H1 (cell line): ENCODE data around the gene RASSF10. TPM values are rescaled to one million over a fixed set of nuclear protein-coding genes. Genes with fewer than 3 reads are reported as not detected.

Source experiments
- NRF1 ChIP-seq: IDR thresholded peaks from 2 replicates; pipeline ENCODE4 v1.6.1; 2011; ENCODE audit warnings: mild to moderate bottlenecking, low read depth, low read length, improper control_type of control experiment
- PHF8 ChIP-seq: fragments of 200-600 bp; sonication (generic); conservative IDR thresholded peaks from 2 replicates; pipeline ENCODE4 v1.7.1; 2012; ENCODE audit warnings: low read depth, mild to moderate bottlenecking, inconsistent platforms, low read length, moderate library complexity
- TEAD4 ChIP-seq: IDR thresholded peaks from 2 replicates; pipeline ENCODE4 v1.6.1; 2012; ENCODE audit warnings: low read depth, low read length, inconsistent platforms, mixed read lengths
- polyA plus RNA-seq, 7 experiments: library from polyadenylated mRNA; depleted of rRNA in 3 of 7; stranded (reverse) in 5 of 7; unstranded in 2 of 7; fragments of >200 nt in 5 of 7; fragments of 200-250 nt in 2 of 7; gene quantifications; 1 replicate in 5 of 7; 2 replicates in 1 of 7; 4 replicates in 1 of 7; pipeline versions ENCODE4 v1.2.1 to v1.2.3, GENCODE V29; 2011 to 2013; ENCODE audit warnings: missing spikeins in 2 of 7, mixed read lengths in 2 of 7
- total RNA-seq: library from RNA; stranded (reverse); fragmentation: NEBNext Ultra II Directional; extraction: Animal tissue kit (Norgen Biotek cat#: 25700); gene quantifications from 2 replicates; pipeline ENCODE4 v1.2.1, GENCODE V29; 2021
- TF ChIP-seq, protein P1 (sequence below): IDR thresholded peaks from 2 replicates; pipeline ENCODE4 v1.6.1; 2012; ENCODE audit warnings: low read length, inconsistent platforms

RASSF10 gene
- total and polyA plus RNA-seq, 2 of the 8 experiments (the other 6 are each of a cell fraction or from before 2014, with no cell fraction given), result 0.51 to 1.8 TPM

DNA sequence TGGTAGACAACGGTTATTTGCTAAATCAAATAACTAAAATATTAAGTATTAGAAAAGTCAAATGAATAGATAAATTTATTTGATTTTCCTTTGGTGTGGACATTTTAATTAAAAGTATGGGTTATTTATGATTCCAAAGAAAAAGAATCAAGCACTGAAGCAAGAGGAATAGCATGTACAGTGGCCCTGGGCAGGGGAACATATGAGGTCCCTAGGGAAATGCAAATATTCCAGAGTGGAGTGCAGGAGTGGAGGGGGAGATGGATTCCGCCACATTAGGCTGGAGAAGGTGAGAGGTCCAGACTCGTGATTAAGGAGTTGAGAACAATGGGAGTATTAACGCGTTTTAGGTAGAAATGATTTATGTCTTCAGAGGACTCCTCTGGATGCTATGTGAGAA lies 30.0 kb downstream of the RASSF10 start (continued):
- TF ChIP-seq, protein P1, sequence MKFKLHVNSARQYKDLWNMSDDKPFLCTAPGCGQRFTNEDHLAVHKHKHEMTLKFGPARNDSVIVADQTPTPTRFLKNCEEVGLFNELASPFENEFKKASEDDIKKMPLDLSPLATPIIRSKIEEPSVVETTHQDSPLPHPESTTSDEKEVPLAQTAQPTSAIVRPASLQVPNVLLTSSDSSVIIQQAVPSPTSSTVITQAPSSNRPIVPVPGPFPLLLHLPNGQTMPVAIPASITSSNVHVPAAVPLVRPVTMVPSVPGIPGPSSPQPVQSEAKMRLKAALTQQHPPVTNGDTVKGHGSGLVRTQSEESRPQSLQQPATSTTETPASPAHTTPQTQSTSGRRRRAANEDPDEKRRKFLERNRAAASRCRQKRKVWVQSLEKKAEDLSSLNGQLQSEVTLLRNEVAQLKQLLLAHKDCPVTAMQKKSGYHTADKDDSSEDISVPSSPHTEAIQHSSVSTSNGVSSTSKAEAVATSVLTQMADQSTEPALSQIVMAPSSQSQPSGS, result no peak
- TF ChIP-seq PHF8 (no peak), TEAD4 (no peak), NRF1 (no peak)
- TF ChIP-seq, all 59 proteins: peak for 0
